ENCODE measurements around the gene LYRM9.

LYRM9 gene

DNA sequence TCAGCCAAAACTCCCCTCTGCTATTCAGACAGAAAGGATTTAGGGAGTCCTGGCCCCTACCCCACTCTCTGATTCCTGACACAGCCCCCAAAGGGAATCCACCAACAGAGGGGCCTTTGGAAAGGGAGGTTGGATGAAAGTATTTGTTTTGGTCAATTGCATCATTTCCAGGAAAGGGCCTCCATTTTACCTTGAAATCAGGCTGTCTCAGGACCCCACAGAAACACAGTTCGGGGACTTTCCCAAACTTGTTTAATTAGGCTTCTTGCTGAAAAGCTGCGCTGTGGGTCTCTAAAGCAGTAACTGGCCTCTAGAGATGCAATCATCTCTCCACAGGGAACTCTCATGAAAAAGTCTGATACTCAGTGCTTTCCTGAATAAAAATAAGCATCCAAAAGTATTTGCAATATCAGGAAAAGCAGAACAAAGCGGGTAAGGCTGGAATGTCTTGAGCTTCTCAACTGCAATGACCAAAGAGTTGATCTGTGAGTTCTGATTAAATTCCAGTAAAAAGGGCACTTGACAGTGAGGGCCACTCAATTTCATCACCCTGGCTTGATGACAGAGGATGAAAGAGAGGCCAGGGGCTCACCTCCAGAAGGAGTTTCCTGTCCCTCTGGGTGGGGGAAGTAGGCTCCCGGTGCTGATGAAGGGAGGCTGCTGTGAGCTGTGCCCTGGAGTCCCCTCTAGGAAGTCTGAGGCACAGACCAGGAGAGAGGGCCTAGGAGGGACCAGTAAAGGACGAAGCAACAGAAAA is 36.3 kb downstream of the LYRM9 start:
- Histone ChIP-seq H3K4me1 (ENCODE audit: insufficient read depth, poor library complexity, severe bottlenecking) (no peaks in the 10 kb centered on the region), H3K27ac (ENCODE audit: poor library complexity, severe bottlenecking) (no peak overlapping the region), H3K36me3 (ENCODE audit: low read depth) (no peaks in the 10 kb centered on the region), H3K9me3 (ENCODE audit: severe bottlenecking) (no peaks in the 10 kb centered on the region), H3K27me3 (ENCODE audit: insufficient read depth, poor library complexity, severe bottlenecking) (no peaks in the 10 kb centered on the region), H3K4me3 (ENCODE audit: severe bottlenecking) (no peak overlapping the region)
- DNase-seq (ENCODE audit: low spot score), result no peak
- TF ChIP-seq, protein P1, sequence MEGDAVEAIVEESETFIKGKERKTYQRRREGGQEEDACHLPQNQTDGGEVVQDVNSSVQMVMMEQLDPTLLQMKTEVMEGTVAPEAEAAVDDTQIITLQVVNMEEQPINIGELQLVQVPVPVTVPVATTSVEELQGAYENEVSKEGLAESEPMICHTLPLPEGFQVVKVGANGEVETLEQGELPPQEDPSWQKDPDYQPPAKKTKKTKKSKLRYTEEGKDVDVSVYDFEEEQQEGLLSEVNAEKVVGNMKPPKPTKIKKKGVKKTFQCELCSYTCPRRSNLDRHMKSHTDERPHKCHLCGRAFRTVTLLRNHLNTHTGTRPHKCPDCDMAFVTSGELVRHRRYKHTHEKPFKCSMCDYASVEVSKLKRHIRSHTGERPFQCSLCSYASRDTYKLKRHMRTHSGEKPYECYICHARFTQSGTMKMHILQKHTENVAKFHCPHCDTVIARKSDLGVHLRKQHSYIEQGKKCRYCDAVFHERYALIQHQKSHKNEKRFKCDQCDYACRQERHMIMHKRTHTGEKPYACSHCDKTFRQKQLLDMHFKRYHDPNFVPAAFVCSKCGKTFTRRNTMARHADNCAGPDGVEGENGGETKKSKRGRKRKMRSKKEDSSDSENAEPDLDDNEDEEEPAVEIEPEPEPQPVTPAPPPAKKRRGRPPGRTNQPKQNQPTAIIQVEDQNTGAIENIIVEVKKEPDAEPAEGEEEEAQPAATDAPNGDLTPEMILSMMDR (IDR thresholded peaks at IDR 0.05; ENCODE audit: poor library complexity, severe bottlenecking), result no peak
- no peak for ATAC-seq (ENCODE audit: low read depth)

DNA sequence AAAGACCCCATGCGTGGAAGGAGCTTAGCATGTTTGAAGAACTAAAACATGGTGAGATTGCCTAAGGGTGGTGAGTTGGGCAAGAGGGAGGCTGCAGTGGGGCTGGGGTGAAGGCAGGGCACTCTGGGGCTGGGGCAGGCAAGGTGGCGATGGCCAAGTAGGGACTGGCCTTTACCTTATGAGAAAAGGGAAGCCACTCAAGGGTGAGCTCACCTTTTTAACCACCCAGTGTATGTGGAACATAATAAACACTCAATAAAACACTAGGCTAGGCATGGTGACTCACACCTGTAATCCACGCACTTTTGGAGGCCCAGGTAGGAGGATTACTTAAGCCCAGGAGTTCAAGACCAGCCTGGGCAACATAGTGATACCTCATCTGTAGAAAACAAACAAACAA is 37.7 kb downstream of the LYRM9 start:
- DNase-seq (ENCODE audit: low spot score), result no peak
- no peak for ATAC-seq (ENCODE audit: low read depth)

DNA sequence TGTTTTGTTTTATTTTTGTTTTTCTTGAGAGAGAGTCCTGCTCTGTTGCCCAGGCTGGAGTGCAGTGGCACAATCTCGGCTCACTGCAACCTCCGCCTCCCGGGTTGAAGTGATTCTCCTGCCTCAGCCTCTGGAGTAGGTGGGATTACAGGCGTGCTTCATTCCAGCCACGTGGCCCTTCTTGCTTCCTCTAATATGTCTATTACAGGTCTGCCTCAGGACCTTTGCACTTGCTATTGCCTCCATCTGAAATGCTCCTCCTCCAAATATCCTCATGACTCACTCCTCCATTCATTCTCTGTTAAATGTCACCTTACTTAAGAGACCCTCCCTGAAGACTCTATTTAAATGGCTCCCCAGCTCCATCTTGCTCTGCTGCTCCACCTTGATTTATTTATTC is 39.0 kb downstream of the LYRM9 start:
- H3K4me3 ChIP-seq (ENCODE audit: severe bottlenecking), result no peak overlapping the region
- no peak for ATAC-seq (ENCODE audit: low read depth)
- TF ChIP-seq, protein P1 (IDR thresholded peaks at IDR 0.05; ENCODE audit: poor library complexity, severe bottlenecking), result no peak
- H3K36me3 ChIP-seq (ENCODE audit: low read depth), result no peaks in the 10 kb centered on the region
- no peak overlapping the region for H3K27ac ChIP-seq (ENCODE audit: poor library complexity, severe bottlenecking)
- no peaks in the 10 kb centered on the region for H3K27me3 ChIP-seq (ENCODE audit: insufficient read depth, poor library complexity, severe bottlenecking)
- no peak for DNase-seq (ENCODE audit: low spot score)
- H3K9me3 ChIP-seq (ENCODE audit: severe bottlenecking), result no peaks in the 10 kb centered on the region
- H3K4me1 ChIP-seq (ENCODE audit: insufficient read depth, poor library complexity, severe bottlenecking), result no peaks in the 10 kb centered on the region

More for the DNA sequence above, 37.7 kb downstream of the LYRM9 start:
- H3K4me1 ChIP-seq (ENCODE audit: insufficient read depth, poor library complexity, severe bottlenecking), result no peaks in the 10 kb centered on the region
- H3K9me3 ChIP-seq (ENCODE audit: severe bottlenecking), result no peaks in the 10 kb centered on the region
- H3K27me3 ChIP-seq (ENCODE audit: insufficient read depth, poor library complexity, severe bottlenecking), result no peaks in the 10 kb centered on the region
- no peak overlapping the region for H3K27ac ChIP-seq (ENCODE audit: poor library complexity, severe bottlenecking)
- H3K4me3 ChIP-seq (ENCODE audit: severe bottlenecking), result no peak overlapping the region
- H3K36me3 ChIP-seq (ENCODE audit: low read depth), result no peaks in the 10 kb centered on the region
- TF ChIP-seq, protein P1 (IDR thresholded peaks at IDR 0.05; ENCODE audit: poor library complexity, severe bottlenecking), result no peak

DNA sequence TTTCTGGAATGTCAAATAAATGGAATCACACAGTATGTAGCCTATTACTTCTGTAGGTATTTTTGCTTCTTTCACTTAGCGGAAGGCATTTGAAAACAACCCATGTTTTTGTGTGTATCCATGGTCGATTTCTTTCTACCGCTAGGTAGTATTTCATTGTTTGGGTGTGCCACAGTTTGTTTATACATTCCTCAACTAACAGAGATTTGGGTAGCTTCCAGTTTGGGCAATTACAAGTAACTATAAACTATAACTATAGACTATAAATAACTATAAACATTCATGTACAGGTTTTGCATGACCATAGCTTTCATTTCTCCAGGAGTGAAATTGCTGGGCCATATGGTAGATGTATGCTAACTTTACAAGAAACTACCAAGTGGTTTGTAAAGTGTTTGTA is 40.1 kb downstream of the LYRM9 start:
- H3K4me1 ChIP-seq (ENCODE audit: insufficient read depth, poor library complexity, severe bottlenecking), result no peaks in the 10 kb centered on the region
- no peaks in the 10 kb centered on the region for H3K36me3 ChIP-seq (ENCODE audit: low read depth)
- TF ChIP-seq, protein P1 (IDR thresholded peaks at IDR 0.05; ENCODE audit: poor library complexity, severe bottlenecking), result no peak
- H3K9me3 ChIP-seq (ENCODE audit: severe bottlenecking), result no peaks in the 10 kb centered on the region
- DNase-seq (ENCODE audit: low spot score), result no peak
- H3K27me3 ChIP-seq (ENCODE audit: insufficient read depth, poor library complexity, severe bottlenecking), result peaks cover 5% of the 10 kb centered on the region
- no peak overlapping the region for H3K27ac ChIP-seq (ENCODE audit: poor library complexity, severe bottlenecking)
- H3K4me3 ChIP-seq (ENCODE audit: severe bottlenecking), result no peak overlapping the region
- no peak for ATAC-seq (ENCODE audit: low read depth)

DNA sequence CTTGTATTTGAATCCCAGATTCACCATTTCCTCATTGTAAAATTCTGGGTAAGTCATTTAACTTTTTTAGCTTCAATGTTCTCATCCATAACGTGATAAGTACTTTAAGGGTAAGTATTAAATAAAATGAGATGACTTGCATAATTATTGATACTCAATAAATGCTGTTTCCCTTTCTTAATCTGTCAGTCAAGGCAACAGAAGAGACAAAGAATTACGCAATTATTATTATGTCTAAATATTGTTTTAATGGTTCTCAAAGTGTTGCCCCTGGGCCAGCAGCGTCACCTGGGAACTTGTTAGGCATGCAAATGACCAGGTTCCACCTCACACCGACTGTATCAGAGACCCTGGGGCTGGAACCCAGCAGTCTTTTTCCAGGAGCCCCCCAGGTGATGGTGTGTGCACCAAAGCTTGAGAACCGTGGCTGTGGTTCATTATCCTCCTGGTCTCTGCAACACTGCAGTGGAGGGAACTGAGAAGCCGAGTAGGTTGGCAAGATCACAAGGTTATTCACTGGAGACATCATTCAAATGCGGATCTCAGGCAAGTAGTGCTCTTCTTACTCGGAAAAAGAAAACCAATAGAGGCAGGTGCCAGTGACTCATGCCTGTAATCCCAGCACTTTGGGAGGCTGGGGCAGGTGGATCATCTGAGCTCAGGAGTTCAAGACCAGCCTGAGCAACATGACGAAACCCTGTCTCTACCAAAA is 43.5 kb downstream of the LYRM9 start:
- H3K36me3 ChIP-seq (ENCODE audit: low read depth), result no peaks in the 10 kb centered on the region
- peaks cover 5% of the 10 kb centered on the region for H3K27me3 ChIP-seq (ENCODE audit: insufficient read depth, poor library complexity, severe bottlenecking)
- no peak overlapping the region for H3K27ac ChIP-seq (ENCODE audit: poor library complexity, severe bottlenecking)
- ATAC-seq (ENCODE audit: low read depth), result no peak
- TF ChIP-seq, protein P1 (IDR thresholded peaks at IDR 0.05; ENCODE audit: poor library complexity, severe bottlenecking), result no peak
- no peak overlapping the region for H3K4me3 ChIP-seq (ENCODE audit: severe bottlenecking)
- H3K9me3 ChIP-seq (ENCODE audit: severe bottlenecking), result no peaks in the 10 kb centered on the region
- H3K4me1 ChIP-seq (ENCODE audit: insufficient read depth, poor library complexity, severe bottlenecking), result no peaks in the 10 kb centered on the region
- DNase-seq (ENCODE audit: low spot score), result no peak

Measured in RWPE2 (cell line).